ENCODE data around the gene ZFYVE19.

The ZFYVE19 gene

DNA sequence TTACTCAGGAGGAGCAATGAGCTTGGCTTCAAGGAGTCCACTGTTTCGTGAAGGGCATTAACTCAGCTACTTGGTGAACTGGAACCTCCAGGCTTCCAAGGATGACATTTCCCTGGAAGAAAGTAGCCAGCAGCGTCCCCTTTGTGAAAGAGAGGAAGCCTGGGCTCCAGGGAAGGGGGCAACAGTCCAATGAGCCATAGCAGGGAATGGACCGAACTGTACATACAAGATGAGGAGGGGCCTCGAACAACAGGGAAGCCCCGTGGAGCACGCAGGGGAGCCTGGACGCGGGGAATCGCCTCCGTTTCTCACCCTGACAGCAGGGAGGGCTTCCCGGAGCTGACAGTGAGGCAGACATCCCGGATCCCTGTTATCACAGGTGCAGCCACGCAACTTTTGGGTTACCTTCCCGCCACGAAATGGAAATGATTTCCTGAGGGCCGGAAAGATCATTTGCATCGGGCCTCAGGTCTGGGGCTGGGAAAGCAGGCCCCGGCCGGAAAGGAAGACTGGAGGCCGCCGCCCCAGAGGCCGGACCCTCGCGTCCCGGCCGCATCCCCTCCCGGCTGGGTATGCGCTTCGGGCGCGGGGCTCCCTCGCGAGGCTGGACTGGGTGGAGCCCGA lies 36.5 kb downstream of the ZFYVE19 start:
- Histone ChIP-seq H3K4me3 (ENCODE audit: low read length, poor library complexity, severe bottlenecking) (no peak overlapping the region), H3K4me1 (ENCODE audit: insufficient read depth, low read length, poor library complexity, severe bottlenecking) (peaks cover 18% of the 10 kb centered on the region), H3K9ac (ENCODE audit: low read depth, low read length, poor library complexity, severe bottlenecking) (no peak overlapping the region), H3K79me2 (ENCODE audit: insufficient read depth, low read length) (no peaks in the 10 kb centered on the region), H3K4me2 (ENCODE audit: low read depth, low read length, poor library complexity, severe bottlenecking) (no peak overlapping the region), H3K36me3 (ENCODE audit: insufficient read depth, low read length) (no peaks in the 10 kb centered on the region), H3K9me2 (replicated peaks; ENCODE audit: low read depth, low read length) (no peaks in the 10 kb centered on the region), H4K20me1 (ENCODE audit: insufficient read depth, low read length, poor library complexity, severe bottlenecking) (no peaks in the 10 kb centered on the region), H3K27me3 (ENCODE audit: insufficient read depth, low read length, poor library complexity, severe bottlenecking) (no peaks in the 10 kb centered on the region), H3F3A (ENCODE audit: low read depth) (no peaks in the 10 kb centered on the region), H3K9me3 (ENCODE audit: insufficient read depth, low read depth, low read length) (no peaks in the 10 kb centered on the region), H2AFZ (ENCODE audit: low read length) (no peak overlapping the region)
- TF ChIP-seq, protein P1, sequence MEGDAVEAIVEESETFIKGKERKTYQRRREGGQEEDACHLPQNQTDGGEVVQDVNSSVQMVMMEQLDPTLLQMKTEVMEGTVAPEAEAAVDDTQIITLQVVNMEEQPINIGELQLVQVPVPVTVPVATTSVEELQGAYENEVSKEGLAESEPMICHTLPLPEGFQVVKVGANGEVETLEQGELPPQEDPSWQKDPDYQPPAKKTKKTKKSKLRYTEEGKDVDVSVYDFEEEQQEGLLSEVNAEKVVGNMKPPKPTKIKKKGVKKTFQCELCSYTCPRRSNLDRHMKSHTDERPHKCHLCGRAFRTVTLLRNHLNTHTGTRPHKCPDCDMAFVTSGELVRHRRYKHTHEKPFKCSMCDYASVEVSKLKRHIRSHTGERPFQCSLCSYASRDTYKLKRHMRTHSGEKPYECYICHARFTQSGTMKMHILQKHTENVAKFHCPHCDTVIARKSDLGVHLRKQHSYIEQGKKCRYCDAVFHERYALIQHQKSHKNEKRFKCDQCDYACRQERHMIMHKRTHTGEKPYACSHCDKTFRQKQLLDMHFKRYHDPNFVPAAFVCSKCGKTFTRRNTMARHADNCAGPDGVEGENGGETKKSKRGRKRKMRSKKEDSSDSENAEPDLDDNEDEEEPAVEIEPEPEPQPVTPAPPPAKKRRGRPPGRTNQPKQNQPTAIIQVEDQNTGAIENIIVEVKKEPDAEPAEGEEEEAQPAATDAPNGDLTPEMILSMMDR (conservative IDR thresholded peaks at IDR 0.05; ENCODE audit: low read length) = no peak
- no peak for TF ChIP-seq EZH2phosphoT487 (IDR thresholded peaks at IDR 0.05; ENCODE audit: borderline replicate concordance)

DNA sequence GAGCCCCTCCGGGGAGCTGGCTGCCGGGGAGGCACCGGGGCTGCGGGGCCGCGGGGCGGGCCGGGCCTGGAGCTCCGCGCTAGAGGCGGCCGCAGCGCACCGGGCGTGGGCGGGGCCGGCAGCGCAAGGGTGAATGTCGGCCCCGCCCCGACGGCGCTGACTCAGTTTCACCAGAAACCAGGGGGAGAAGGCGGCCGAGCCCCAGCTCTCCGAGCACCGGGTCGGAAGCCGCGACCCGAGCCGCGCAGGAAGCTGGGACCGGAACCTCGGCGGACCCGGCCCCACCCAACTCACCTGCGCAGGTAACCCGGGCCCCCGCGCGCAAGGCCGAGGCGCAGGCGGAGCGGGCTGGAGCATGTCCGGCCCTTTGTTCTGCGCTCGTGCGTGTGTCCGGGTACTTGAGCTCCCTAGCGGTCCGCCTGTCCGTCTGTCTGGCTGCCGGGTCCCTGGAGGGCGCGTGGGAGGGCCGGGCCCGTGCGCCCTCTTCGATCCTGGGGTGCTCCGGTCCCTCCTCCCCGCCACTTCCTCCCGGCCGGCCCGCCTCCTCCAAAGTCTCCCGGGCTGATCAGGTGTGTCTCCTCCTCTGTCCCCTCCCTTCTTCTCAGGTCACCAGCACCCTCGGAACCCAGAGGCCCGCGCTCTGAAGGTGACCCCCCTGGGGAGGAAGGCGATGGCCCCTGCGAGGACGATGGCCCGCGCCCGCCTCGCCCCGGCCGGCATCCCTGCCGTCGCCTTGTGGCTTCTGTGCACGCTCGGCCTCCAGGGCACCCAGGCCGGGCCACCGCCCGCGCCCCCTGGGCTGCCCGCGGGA lies 37.2 kb downstream of the ZFYVE19 start, which contains the start of gene SPINT1:
TSS of gene SPINT1 (plus strand) at position 164 of the 811 bp plus-strand sequence. CDS start at position 671, 507 bp downstream.
- Histone ChIP-seq H3K9ac (ENCODE audit: low read depth, low read length, poor library complexity, severe bottlenecking) (no peak within 1 kb of the TSS), H3K4me3 (ENCODE audit: low read length, poor library complexity, severe bottlenecking) (no peak within 1 kb of the TSS), H3K4me2 (ENCODE audit: low read depth, low read length, poor library complexity, severe bottlenecking) (no peak within 1 kb of the TSS), H3K4me1 (ENCODE audit: insufficient read depth, low read length, poor library complexity, severe bottlenecking) (peaks cover 18% of the 10 kb centered on the region), H3K9me2 (replicated peaks; ENCODE audit: low read depth, low read length) (no peaks in the 10 kb centered on the region), H3F3A (ENCODE audit: low read depth) (no peaks in the 10 kb centered on the region), H3K9me3 (ENCODE audit: insufficient read depth, low read depth, low read length) (no peaks in the 10 kb centered on the region), H3K79me2 (ENCODE audit: insufficient read depth, low read length) (no peaks in the 10 kb centered on the region), H3K27me3 (ENCODE audit: insufficient read depth, low read length, poor library complexity, severe bottlenecking) (no peaks in the 10 kb centered on the region), H4K20me1 (ENCODE audit: insufficient read depth, low read length, poor library complexity, severe bottlenecking) (no peaks in the 10 kb centered on the region), H3K36me3 (ENCODE audit: insufficient read depth, low read length) (no peaks in the 10 kb centered on the region), H2AFZ (ENCODE audit: low read length) (no peak within 1 kb of the TSS)
- no peak for TF ChIP-seq EZH2phosphoT487 (IDR thresholded peaks at IDR 0.05; ENCODE audit: borderline replicate concordance)
- TF ChIP-seq, protein P1 (conservative IDR thresholded peaks at IDR 0.05; ENCODE audit: low read length) = no peak

DNA sequence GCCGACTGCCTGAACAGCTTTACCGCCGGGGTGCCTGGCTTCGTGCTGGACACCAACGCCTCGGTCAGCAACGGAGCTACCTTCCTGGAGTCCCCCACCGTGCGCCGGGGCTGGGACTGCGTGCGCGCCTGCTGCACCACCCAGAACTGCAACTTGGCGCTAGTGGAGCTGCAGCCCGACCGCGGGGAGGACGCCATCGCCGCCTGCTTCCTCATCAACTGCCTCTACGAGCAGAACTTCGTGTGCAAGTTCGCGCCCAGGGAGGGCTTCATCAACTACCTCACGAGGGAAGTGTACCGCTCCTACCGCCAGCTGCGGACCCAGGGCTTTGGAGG lies 37.8 kb downstream of the ZFYVE19 start:
- no peak overlapping the region for H3K4me3 ChIP-seq (ENCODE audit: low read length, poor library complexity, severe bottlenecking)
- no peak overlapping the region for H3K9ac ChIP-seq (ENCODE audit: low read depth, low read length, poor library complexity, severe bottlenecking)
- no peak overlapping the region for H3K4me2 ChIP-seq (ENCODE audit: low read depth, low read length, poor library complexity, severe bottlenecking)
- H3K9me3 ChIP-seq (ENCODE audit: insufficient read depth, low read depth, low read length) = no peaks in the 10 kb centered on the region
- no peaks in the 10 kb centered on the region for H3K79me2 ChIP-seq (ENCODE audit: insufficient read depth, low read length)
- no peaks in the 10 kb centered on the region for H3K36me3 ChIP-seq (ENCODE audit: insufficient read depth, low read length)
- no peaks in the 10 kb centered on the region for H3K9me2 ChIP-seq (replicated peaks; ENCODE audit: low read depth, low read length)
- H2AFZ ChIP-seq (ENCODE audit: low read length) = no peak overlapping the region
- TF ChIP-seq, protein P1 (conservative IDR thresholded peaks at IDR 0.05; ENCODE audit: low read length) = no peak
- TF ChIP-seq EZH2phosphoT487 (IDR thresholded peaks at IDR 0.05; ENCODE audit: borderline replicate concordance) = no peak
- H3K27me3 ChIP-seq (ENCODE audit: insufficient read depth, low read length, poor library complexity, severe bottlenecking) = no peaks in the 10 kb centered on the region
- no peaks in the 10 kb centered on the region for H4K20me1 ChIP-seq (ENCODE audit: insufficient read depth, low read length, poor library complexity, severe bottlenecking)
- no peaks in the 10 kb centered on the region for H3F3A ChIP-seq (ENCODE audit: low read depth)
- H3K4me1 ChIP-seq (ENCODE audit: insufficient read depth, low read length, poor library complexity, severe bottlenecking) = peaks cover 18% of the 10 kb centered on the region

Data from Loucy (cell line).